ENCODE data around the gene UMAD1.

UMAD1 gene

DNA sequence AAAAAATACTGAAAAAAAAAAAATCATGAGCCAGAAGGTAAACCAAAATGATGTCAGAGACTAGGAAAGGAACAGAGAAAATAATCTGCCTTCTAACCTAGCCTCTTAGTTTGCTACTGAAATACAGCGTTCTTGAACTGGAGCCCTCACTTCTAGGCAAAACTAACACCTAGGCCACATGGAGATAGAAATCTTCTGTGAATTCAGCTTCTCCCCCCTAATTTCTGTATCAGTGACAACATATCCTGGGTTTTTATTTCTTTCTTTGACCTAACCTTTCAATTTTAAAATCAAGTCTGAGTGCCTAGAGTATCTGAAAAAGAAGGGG is 228.0 kb downstream of the UMAD1 start:
- in situ Hi-C loops (cut with HindIII; ENCODE audit: low sequenced_read_pairs) = no loop called here

DNA sequence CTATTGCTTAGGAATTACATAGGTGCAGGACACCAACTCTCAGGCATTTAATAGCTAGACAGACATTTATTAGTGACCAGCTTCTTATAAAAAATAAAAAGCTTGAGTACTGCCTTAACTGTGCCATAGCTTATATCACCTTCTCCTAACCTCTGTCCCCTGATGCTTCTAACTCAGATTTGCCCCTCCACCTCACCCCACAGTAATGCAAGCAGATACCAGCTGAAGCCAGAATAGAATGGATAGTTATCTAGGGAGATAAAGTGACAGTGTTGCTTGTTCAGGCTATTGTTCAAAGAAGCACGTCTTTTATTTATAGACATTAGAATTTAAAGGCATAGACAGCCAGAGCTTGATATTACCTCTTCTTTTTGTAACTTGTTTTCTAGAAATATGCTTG is 228.5 kb downstream of the UMAD1 start:
- in situ Hi-C loops (cut with HindIII; ENCODE audit: low sequenced_read_pairs) = no loop called here

DNA sequence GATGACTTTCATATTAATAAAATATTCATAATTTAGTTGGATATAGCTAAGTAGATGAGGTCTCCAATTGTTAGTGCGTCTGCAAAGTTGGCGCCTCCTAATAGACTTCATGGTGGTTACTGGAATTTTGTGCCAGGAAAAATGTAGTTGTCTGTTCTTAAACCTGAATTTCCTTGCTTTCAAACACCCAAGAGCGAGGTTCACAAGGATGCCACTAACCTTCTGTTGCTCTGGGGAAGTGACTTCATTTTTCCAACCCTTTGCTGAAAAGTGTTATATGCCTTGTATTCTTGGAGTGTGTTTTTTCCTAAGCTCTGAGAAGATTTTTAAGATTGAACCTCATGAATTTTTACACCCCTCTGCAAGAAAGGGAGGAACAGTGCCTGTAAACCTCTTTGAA is 229.1 kb downstream of the UMAD1 start:
- in situ Hi-C loops (cut with HindIII; ENCODE audit: low sequenced_read_pairs) = loop anchor here (5.0 kb wide), 1 partner anchor 47 kb away; no protein-coding TSS in a partner anchor

DNA sequence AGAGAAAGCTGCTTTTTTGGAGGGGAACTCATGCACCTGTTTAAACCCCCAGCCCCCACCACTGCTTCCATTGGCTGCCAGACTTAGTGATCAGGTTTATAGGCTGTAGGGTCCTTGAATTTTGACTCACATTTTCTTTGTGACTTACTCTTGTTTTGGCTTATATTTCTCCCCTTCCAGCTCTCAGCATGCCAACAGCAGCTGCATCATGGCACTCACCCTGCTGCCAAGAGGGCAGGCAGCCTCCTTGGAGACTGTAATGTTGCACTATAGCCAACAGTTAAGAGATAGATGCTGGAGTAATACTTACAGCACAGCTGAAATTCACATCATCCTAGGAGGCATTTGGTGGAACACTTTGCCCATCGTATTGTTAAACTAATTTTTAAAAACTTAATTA is 230.0 kb downstream of the UMAD1 start:
- in situ Hi-C loops (cut with HindIII; ENCODE audit: low sequenced_read_pairs) = loop anchor here (5.0 kb wide), 1 partner anchor 48 kb away; no protein-coding TSS in a partner anchor

DNA sequence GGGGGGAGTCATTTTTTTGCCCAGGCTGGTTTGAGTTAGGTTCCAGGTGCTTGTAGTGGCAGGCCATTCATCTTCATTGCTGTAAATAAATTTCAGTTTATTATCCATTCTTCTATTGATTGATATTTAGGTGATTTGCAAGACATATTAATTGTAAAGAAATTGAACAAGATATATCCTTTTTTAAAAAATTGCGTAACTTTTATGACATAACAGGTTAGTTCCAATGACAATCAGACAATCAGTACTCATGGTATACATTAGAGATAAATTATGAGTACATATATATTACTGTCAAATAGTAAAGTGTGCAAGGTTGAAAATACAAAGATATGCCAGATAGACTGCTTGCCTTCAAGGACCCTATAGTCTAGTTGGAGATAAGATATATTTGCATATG is 235.9 kb downstream of the UMAD1 start:
- in situ Hi-C loops (cut with HindIII; ENCODE audit: low sequenced_read_pairs) = no loop called here

DNA sequence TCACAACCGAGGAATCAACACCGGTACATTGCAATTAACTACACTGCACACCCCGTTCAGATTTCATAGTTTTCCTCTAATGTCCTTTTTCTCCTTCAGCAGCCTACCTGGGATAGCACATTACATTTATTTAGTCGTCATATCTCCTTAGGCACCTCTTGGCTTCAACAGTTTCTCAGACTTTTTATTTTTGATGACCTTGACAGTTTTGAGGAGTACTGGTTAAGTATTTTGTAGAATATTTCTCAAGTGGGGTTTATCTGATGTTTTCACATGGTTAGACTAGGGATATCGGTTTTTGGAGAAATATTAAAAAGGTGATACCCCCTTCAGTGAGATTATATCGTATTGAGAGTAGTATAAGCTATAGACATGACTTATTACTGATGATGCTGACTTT is 241.0 kb downstream of the UMAD1 start:
- in situ Hi-C loops (cut with HindIII; ENCODE audit: low sequenced_read_pairs) = no loop called here

DNA sequence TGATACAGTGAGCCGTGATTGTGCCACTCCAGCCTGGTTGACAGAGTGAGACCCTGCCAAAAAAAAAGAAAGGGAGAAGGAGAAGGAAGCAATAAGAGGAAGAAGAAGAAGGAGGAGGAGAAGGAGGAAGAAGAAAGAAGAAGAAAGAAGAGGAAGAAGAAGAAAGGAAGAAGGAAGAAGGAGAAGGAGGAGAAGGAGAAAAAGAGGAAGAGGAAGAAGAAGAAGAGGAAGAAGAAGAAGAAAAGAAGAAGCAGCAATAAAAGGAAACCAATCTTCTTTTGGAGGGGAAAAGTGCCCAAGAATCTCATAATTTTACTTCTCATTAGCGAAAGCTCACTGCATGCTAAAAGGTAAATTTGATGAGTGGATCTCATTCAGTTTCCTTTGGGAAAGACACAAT is 242.3 kb downstream of the UMAD1 start:
- in situ Hi-C loops (cut with HindIII; ENCODE audit: low sequenced_read_pairs) = no loop called here

DNA sequence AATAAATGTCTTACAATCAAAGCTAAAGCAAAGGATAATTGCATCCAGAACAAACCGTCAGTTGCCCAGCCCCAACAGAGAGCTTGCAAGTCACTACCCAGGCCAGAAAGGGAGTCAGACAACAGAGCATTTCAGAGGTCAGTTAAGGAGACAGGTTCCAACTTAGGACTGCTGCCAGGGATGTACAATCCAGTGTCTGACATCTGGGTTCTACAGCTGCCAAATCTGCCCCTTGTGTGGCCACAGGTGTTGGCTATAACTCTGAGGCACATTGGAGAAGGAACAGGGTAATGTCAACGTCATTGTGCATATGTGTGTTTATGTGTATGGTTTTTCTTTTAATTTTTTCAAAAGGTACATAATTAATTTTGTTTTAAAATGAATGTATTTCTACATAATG is 242.8 kb downstream of the UMAD1 start:
- in situ Hi-C loops (cut with HindIII; ENCODE audit: low sequenced_read_pairs) = no loop called here

DNA sequence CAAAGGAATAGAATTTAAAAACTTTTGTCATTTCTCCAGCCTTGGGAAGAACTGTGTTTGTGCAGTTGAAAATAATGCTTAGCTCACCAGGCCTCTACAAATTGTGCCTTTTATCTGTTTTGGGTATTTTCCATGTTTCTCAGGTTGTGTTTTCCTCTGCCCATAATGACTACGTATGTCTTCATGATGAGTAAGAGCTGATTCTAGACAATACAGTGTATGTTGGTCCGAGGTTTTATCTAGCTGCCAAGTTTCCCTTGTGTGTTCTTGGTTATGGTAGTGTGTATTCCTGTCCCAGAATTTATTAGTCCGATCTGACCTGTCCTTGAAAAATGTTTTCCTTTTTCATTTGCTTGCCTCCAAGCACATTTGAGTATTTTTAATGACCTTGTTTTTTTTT is 244.3 kb downstream of the UMAD1 start:
- in situ Hi-C loops (cut with HindIII; ENCODE audit: low sequenced_read_pairs) = no loop called here

DNA sequence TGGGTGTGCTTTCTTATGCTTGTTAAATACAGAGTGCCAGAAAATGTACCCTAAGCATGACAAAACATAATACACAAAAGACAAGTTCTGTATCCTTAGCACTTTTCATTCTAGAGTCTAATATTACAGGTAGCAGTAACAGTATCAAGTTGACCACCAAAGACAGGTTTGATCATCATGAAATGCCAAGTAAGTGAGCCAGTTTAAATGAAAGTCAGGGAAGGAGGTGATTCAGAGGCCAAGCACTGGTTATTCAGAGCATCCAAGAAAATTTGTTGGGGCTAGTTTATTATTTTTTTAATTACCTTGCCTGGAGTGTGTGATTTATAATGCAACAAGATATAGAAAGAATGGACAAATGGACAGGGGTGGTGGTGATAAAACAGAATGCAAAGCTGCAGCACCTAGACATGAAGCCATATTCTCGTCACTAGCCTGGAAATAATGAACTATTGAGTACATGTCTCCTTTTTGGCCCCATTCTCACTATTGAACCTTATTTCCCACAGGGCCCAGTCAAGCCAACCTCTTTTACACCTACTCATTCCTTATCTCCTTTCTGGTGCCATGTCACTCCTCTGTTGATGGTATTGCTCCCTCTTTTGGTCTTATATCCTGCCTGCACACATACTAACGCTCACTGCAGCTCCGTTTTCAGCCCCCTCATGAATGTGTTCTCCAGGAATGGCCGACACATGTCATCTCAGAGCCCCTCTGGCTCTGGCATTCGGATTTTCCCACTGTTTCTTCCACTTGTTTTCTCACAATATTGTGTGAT is 249.4 kb downstream of the UMAD1 start:
- in situ Hi-C loops (cut with HindIII; ENCODE audit: low sequenced_read_pairs) = no loop called here

DNA sequence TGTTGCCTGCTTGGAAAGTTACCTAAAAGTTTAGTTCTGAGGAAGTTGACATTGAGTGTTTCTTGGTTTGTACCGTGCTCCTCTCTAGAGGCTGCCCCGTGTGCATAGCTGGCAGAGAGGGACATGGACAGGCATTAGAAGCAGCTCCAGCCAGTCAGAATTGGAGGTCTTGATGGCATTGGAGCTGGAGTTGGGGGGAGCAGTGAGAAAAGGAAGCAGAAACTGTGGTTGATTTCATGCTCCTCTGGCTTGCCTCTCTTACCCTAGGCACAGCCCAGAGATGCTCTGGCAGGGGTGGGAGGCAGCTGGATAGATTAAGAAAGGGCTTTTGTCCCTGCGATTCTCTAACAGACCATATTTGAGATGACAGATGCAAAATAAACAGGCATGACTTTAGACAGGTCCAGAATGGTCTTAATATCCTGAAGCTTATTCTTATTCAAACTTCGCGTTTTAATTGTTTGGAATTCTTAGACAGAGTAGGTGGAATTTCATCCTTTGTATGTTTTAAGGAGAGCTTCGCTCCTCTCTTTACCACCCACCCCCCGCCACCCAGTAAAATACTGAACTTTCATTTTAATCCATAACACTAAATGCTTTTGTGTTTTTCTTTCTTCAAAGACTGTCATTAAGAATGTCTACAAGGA is 254.6 kb downstream of the UMAD1 start:
- in situ Hi-C loops (cut with HindIII; ENCODE audit: low sequenced_read_pairs) = no loop called here

DNA sequence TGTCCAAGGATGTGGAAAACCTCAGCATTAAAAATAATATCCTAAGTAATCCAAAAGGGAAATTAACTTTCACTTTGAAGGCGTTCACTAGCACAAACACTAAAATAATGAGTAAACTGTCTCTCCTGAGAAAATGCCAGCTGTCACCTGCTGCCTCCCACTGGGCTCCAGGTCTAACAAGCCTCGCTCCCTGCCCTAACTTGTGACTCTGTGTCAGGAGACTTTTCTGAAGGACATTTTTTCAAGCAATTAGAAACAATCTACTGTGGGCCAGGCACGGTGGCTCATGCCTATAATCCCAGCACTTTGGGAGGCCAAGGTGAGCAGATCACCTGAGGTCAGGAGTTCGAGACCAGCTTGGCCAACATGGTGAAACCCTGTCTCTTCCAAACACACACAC is 255.2 kb downstream of the UMAD1 start:
- in situ Hi-C loops (cut with HindIII; ENCODE audit: low sequenced_read_pairs) = no loop called here

DNA sequence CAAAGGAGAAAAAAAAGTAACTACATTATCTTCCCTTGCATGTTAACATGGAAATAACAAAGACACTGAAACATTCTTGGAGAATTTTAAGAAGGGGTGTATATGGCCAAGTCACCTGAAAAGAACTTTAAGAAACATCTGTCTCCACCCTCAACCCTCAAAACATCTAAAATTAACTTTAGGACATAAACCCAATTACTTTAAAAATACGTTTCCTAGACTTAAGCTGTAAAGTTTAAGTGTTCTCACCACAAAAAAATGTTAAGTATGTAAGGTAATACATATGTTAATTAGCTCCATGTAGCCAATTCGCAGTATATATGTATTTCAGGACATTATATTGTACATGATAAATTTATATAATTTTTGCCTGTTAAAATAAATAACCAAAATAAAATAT is 257.0 kb downstream of the UMAD1 start:
- in situ Hi-C loops (cut with HindIII; ENCODE audit: low sequenced_read_pairs) = no loop called here

DNA sequence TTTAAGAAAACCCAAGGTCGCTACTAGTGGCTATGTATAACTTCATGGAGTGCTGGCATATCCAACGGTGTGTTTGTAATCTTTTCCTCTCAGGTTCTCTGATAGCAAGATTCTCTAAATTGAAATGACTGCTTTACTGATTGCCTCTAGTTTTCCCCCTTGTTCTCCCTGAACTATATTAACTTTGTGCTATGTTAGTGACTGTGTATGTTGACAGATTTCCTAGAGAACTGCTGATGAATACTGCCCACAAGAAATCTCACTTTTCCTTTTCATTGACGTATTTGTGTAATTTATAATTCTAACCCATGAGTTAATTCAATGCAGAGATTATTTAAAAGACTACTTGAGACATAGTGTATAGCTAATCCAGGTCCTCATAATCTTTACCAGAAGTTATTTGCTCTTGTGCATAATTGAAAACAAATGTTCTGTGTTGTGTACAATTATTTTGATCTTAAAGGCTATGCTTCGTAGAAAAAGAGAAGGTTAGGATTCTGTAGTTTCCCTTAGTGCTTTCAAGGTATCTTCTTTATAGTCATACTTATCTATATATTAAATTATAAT is 257.5 kb downstream of the UMAD1 start:
- in situ Hi-C loops (cut with HindIII; ENCODE audit: low sequenced_read_pairs) = no loop called here

DNA sequence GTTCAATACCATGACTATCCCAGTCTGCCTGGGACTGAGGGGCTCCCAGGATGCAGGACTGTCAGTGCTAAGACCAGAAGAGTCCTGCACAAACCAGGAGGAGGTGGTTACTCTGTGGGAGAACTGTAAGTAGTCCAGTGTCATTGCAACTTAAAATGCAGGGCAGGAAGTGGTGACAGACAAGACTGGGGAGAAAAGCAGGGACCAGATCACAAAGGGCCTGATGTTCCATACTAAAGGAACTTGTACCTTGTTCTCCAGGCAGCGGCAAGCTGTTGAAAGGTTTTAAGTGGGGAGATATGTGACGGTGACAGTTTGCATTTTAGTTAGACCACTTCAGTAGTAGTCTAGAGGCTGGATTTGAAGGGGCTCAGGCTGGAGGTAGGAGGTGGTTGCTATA is 262.3 kb downstream of the UMAD1 start:
- in situ Hi-C loops (cut with HindIII; ENCODE audit: low sequenced_read_pairs) = no loop called here

DNA sequence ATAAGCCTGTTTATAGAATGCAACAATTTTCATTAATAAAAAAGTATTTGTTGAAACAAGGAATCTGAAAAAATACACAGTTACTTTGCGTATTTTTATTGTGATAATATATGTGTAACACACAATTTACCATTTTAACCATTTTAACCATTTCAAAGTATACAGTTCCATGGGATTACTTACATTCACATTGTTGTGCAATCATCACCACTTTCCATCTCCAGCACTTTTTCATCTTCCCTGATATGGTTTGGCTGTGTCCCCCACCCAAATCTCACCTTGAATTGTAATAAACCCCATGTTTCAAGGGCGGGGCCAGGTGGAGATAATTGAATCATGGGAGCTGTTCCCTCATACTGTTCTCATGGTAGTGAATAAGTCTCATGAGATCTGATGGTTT is 266.8 kb downstream of the UMAD1 start:
- in situ Hi-C loops (cut with HindIII; ENCODE audit: low sequenced_read_pairs) = no loop called here

DNA sequence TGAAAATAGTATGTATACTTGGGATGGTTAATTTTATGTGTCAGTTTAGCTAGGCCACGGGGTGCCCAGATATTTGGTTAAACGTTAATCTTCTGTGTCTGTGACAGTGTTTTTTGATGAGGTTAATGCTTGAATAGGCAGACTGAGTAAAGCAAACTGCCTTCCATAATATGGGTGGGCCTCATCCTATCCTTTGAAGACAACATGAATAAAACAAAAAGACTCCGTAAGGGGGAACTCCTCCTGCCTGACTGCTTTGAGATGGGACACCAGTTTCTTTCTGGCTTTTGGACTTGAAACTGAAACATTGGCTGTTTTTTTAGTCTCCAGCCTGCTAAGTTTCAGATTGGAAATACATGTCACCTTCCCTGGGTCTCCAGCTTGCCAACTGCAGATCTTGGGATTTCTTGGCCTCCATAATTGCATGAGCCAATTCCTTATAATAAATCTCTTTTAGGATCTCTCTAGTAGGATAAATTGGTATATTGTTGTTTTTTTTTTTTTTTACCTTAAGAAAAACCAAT is 268.1 kb downstream of the UMAD1 start:
- in situ Hi-C loops (cut with HindIII; ENCODE audit: low sequenced_read_pairs) = no loop called here

DNA sequence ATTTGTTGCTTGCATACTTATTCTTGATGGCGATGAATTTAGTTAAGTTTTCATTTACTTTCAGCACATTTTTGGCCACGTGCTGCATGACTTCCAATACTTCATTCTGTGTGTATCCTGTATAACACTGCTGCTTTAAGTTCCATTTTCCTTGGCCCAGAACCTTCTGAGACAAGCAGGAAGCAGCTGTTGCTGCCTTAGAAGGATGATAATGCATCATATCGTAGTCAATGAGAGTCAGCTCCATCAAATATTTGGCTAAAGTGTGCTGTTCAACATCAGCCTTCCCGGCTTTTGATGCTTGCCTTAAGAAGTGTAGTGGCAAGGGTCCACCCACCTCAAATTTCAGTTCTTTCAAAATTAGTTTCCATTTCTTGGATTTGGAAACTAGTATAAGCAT is 268.8 kb downstream of the UMAD1 start:
- in situ Hi-C loops (cut with HindIII; ENCODE audit: low sequenced_read_pairs) = no loop called here

DNA sequence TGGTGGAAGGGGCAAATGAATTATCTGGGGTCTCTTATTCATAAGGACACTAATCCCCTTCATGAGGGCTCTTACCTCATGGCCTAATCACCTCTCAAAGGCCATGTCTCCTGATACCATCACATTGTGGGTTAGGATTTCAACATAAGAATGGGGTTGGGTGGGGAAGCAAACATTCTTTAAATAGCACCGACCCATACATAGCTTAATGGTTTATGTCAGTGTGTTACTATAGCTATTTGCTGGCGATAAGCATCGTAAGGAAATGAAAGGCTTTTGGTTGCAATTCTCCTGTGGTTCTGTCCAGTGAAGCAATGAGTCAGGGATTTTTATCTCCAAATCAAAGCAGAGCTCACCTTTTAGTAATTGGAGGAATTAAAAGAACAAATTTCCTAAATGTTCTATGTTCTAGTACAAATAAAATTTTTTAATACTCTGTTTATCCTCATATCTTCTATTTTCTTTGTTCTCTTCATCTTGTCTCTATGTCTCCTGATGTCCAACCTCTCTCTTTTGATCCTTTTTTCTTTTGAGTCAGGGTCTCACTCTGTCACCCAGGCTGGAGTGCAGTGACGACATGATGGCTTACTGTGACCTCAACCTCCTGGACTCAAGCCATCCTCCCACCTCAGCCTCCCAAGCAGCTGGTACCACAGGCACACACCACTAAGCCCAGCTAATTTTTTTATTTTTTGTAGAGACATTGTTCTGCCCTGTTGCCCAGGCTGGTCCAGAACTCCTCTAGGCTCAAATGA is 271.0 kb downstream of the UMAD1 start:
- in situ Hi-C loops (cut with HindIII; ENCODE audit: low sequenced_read_pairs) = no loop called here

DNA sequence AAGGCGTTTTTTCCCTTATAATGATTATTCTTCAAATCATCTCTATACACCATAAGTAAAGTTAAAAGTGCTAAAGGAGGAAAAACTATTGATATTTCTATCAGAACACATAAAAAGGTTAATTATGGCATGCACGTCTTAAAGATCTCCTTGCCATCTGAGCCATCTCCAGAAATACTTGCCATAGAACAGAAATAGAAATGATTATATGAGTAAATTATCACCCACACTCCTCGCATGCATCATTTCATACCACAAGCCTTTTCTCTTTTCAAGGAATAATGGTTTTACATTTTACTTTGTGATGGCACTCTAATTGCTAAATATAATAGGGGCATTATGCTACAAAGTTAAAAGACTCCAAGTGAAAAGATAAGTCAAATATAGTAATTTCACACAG is 272.4 kb downstream of the UMAD1 start:
- in situ Hi-C loops (cut with HindIII; ENCODE audit: low sequenced_read_pairs) = no loop called here

DNA sequence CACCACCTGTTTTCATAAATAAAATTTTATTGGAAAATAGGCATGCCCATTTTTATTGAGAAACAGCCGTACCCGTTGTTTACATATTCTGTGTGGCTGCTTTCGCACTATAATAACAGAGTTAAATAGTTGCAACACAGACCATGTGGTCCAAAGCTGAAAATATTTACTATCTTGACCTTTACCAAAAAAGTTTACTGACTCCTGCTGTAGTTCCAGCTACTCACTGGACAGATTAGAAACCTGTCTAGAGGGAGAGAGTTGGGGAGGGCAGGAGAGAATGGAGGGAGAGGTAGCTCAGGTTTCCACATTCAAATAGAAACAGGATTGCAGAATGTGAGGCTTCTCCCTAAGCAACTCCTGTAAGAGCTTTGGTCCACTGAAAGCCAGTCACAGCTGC is 273.0 kb downstream of the UMAD1 start:
- in situ Hi-C loops (cut with HindIII; ENCODE audit: low sequenced_read_pairs) = no loop called here

DNA sequence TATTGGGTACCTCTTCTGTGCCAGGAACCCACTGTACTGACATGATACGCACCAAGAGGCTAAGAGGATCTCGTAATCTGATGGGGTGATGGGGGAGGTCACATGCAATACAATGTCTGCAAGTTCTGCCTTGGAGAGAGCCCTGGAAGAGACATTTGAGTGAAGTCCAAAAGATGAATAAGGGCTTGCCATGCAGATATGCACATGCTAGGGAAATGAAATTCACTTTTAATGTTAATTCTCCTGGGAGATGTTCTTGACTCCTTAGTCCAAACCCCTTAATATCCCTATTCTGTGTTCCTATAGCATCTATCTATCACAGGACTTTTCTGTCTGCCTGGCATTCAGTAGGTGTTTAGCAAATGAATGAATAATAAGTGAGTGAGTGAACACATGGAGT is 274.0 kb downstream of the UMAD1 start:
- in situ Hi-C loops (cut with HindIII; ENCODE audit: low sequenced_read_pairs) = no loop called here

All from endothelial cell of hepatic sinusoid (primary cell).